Ishikawa (cell line): ENCODE data around the gene RAD9A.

Experiments
- CEBPB ChIP-seq: IDR thresholded peaks from 2 replicates; pipeline ENCODE4 v1.6.1; 2012
- CREB1 ChIP-seq: IDR thresholded peaks from 2 replicates; pipeline ENCODE4 v1.6.1; 2012; ENCODE audit warnings: low read depth
- EGR1 ChIP-seq: IDR thresholded peaks from 2 replicates; pipeline ENCODE4 v1.6.1; 2012
- EP300 ChIP-seq: IDR thresholded peaks from 2 replicates; pipeline ENCODE4 v1.6.1; 2012; ENCODE audit warnings: borderline replicate concordance
- FOXM1 ChIP-seq: IDR thresholded peaks from 2 replicates; pipeline ENCODE4 v1.6.1; 2012; ENCODE audit warnings: low read depth, borderline replicate concordance
- MAX ChIP-seq: IDR thresholded peaks from 2 replicates; pipeline ENCODE4 v1.6.1; 2012
- TEAD4 ChIP-seq: IDR thresholded peaks from 2 replicates; pipeline ENCODE4 v1.6.1; 2012
- USF1 ChIP-seq: IDR thresholded peaks from 2 replicates; pipeline ENCODE4 v1.6.1; 2012

- TF ChIP-seq CREB1 (no peak), MAX (no peak), FOXM1 (no peak), USF1 (no peak), EGR1 (no peak), CEBPB (no peak), EP300 (no peak), TEAD4 (no peak)
Measured at GRCh38 chr11:67429722-67430121, 37.9 kb downstream of the RAD9A start.
